Activated effector memory CD4-positive, alpha-beta T cell treated with anti-CD3 and anti-CD28 coated beads, Interleukin-2, amount 50 U/mL, for 16 hours (primary cell): ENCODE data around the gene FAM81B.
"Not testable (repeated sequence)": the region's sequence is repeated elsewhere in the genome, so short reads cannot be mapped to it uniquely, and the experiment has no call there.

Experiments used
- DNase-seq: peaks from one replicate; pipeline ENCODE4 v3.0.0-alpha.2; 2020

FAM81B gene, protein sequence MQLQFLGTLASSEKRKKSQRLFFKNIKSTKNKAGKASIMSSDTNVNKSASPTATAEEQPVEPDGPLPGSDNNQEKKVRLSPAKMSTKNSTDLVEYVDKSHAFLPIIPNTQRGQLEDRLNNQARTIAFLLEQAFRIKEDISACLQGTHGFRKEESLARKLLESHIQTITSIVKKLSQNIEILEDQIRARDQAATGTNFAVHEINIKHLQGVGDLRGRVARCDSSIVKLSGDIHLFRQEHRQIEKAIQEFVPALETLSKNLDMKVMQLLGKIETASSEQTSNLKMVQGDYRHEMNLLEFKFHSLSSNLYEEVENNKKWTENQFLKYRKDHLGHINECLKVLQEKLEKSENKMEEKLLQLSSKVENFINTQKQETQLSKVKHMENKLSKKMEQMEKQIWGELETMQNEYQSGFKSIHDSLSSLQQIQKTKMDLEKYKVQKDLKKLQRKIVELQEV

GRCh38 chr5:95390812-95391492 is at the start of gene FAM81B:
TSS of gene FAM81B (plus strand) at chr5:95391366. CDS start at chr5:95391390, 24 bp downstream.
- DNase-seq = no peak

DNA sequence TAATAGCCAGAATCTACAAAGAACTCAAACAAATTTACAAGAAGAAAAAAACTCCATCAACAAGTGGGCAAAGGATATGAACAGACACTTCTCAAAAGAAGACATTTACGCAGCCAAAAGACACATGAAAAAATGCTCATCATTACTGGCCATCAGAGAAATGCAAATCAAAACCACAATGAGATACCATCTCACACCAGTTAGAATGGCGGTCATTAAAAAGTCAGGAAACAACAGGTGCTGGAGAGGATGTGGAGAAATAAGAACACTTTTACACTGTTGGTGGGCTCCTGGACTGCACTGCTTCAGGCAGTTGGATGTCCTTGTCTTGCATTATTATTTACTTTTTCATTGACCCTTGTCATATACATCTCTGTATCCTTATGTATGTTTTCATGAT is 49.7 kb upstream of the FAM81B start:
- not testable (repeated sequence) for DNase-seq

DNA sequence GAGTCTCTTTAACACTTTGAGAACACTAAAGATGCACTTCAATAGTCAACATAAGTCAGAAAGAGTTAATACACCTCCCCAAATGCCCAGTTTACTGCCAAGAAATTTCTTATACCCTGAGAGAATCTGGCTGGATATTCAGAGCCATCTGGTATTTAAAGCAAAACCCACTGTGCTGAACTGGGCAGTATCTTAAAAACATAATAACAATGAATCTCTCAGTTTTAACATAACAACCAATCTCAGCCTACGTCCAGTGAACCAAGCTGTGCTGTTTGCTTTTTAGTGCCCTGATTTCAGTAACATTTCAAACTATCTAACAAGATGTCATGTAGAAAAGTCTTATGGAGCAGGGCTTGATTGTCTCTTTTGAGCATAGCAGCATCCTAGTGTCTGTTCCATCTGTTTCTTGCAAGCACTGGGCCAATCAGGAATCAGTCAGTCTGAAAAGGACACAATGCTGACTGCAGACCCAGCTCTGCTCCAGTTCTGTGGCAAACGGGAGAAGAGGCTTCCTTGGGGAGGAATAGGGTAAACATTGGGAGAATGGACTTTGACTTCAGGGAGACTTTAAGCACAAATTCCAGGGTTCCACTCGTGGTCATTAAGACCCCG is 43.6 kb upstream of the FAM81B start:
- DNase-seq = no peak

GRCh38 chr5:95350631-95351030 is 40.5 kb upstream of the FAM81B start:
- DNase-seq = no peak

DNA sequence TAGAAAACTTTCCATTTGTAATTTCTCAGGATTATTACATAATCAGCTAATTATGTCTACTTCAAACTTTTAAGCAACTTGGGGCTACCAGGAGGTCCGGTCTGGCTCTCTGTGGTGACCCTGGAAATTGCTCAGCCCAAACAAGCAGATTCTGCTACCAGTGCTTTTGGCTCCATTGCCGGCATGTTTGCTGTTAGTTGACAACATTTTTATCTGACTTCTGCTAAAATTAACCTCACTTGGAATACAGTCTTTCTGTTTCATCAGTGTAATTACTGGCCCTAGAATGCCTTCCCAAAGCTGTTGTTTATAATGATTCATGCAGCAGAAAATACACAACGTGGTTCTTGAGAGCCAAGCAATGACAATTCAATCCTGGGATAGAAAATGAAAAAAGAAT is 38.5 kb upstream of the FAM81B start:
- DNase-seq = no peak

DNA sequence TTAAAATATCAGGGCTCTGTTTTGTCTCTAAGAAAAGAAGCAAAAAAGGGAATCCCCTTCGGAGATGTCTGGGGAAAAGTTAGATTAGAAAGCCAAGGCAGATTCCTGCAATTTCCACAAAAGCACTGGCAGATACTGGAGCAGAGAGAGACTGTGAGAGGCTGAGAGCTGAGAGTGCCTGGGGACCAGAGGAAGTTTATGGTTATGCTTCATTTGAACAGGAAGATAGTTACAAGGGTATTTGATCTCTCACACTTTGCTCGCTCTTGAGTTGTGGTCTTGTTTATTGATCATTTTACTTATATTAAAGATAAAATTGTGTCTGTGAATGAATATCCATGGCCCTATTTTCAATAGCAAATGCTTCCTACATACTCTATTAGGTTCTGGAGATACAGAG is 32.8 kb upstream of the FAM81B start:
- no peak for DNase-seq

DNA sequence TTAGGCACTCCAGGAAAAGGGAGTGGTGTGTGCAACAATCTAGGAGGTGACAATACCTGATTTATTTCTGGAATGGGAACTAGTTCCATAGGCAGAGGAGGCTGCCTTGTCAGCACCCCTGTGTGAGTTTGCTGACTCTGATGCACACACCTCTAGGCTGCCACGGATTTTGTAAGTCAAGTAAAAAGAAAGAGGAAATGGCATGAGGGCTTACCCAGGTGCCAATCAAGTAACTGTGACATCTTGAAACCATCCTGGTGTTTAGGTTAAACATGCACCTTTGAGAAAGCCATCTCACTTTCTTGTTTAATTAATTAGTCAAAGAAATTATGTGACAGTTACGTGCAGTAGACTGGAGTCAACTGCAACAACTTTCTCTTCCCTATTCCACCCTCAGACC is 32.3 kb upstream of the FAM81B start:
- DNase-seq = no peak

DNA sequence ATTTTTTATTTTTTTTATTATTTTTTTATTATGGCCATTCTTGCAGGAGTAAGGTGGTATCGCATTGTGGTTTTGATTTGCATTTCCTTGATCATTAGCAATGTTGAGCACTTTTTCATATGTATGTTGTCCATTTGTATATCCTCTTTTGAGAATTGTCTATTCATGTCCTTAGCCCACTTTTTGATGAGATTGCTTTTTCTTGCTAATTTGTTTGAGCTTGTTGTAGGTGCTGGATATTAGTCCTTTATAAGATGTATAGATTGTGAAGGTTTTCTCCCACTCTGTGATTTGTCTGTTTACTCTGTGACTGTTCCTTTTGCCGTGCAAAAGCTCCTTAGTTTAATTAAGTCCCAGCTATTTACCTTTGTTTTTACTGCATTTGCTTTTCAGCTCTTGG is 30.5 kb upstream of the FAM81B start:
- not testable (repeated sequence) for DNase-seq

DNA sequence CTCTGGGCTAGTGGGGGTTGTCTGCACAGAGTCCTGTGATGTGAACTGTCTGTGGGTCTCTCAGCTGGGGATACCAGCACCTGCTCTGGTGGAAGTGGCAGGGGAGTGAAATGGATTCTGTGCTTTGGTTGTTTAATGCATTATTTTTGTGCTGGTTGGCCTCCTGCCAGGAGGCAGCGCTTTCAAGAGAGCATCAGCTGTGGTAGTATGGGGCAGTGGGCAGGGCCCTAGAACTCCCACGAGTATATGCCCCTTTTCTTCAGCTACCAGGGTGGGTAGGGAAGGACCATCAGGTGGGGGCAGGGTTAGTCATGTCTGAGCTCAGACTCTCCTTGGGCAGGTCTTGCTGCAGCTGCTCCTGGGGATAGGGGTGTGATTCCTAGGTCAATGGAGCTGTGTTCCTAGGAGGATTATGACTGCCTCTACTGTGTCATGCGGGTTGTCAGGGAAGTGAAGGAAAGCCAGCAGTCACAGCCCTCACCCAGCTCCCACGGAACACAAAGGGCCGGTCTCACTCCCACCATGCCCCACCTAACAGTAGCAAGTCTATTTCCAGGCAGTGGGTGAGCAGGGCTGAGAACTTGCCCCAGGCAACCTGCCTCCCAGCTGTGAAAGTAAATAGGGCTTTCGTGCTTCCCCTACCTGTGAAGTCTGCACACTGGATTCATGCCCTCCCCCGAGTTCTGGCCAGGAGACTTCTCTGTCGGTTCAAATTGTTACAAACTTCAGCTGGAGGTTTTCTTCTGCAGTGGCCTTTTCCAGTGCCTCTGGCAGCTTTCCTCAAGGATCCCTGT is 25.7 kb upstream of the FAM81B start:
- no peak for DNase-seq

DNA sequence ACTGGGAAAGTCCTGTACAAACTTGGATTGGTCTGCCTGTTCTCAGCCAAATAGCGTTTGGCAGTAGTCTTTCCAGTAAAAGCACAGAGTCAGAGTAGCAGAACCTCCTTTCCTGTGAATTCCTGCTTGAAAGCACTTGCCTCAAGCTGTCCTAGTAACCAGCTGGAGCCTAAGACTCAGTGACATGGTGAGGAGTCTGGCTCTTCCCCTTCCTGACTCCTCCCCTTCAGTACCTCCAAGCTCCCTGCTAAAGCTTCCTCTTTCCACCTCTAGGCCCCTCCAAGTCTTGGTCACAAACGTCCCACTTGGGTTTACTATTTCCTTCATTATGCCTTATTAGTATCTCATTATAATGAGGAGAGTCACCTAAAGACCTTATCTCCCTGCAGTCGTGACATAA is 21.4 kb upstream of the FAM81B start:
- DNase-seq = no peak

DNA sequence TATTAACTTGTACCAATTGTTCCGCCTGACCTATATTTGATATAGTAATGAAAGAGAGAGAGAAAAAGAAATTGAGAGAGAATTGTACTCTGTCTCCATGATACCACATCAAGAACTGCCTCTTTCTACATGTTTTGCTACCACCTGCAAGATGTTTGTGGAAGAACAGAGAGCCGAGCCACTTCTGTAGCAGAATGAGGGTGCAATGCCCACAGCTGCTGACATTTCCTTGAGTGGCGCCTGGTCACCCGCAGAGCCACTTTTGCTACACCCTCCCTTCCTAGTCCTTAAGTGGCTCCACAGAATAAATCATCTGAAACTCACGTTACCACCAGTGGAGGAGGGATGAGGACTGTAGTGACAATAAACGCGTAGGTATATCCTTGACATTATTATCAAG is 17.1 kb upstream of the FAM81B start:
- DNase-seq = no peak

DNA sequence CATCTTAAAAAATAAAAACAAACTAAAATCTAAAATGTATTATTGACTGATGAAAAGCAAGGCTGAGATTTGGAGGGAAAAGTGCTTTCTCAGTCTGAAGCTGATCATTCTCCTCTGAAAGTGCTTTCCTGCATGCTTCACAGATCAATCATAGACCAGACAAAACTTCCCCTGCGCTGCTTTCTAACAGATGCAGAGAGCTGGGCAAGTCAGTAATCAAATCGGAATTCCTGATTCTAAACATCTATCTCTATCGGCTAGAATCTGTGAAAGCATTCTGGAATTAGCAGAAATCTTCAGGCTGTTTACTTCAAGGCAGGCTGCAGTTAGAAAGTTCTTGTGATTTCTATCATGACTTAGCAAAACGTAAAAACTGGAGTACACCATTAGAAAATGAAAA is 15.6 kb upstream of the FAM81B start:
- DNase-seq = no peak

DNA sequence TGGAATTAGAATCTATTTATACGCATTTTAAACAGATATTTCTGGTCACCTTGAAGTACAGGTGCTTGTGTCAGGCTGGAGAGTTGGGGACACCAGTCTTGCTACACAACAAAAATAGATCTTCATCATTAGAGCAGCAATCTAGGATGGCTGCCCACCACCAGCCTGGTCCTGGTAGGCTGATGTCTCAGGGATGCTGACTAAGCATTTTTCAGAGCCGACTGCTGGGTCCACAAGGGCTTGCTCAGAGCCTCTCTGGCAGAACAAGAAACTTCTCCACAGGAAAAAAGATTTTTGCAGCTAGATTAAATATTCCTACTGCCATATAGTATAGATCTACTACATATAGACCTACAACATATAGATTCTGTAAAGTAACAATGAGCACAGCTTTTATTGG is 12.0 kb upstream of the FAM81B start:
- no peak for DNase-seq

- no peak for DNase-seq
Measured at GRCh38 chr5:95380103-95380628, 11.0 kb upstream of the FAM81B start.

- no peak for DNase-seq
Measured at GRCh38 chr5:95382801-95383200, 8.4 kb upstream of the FAM81B start.

DNA sequence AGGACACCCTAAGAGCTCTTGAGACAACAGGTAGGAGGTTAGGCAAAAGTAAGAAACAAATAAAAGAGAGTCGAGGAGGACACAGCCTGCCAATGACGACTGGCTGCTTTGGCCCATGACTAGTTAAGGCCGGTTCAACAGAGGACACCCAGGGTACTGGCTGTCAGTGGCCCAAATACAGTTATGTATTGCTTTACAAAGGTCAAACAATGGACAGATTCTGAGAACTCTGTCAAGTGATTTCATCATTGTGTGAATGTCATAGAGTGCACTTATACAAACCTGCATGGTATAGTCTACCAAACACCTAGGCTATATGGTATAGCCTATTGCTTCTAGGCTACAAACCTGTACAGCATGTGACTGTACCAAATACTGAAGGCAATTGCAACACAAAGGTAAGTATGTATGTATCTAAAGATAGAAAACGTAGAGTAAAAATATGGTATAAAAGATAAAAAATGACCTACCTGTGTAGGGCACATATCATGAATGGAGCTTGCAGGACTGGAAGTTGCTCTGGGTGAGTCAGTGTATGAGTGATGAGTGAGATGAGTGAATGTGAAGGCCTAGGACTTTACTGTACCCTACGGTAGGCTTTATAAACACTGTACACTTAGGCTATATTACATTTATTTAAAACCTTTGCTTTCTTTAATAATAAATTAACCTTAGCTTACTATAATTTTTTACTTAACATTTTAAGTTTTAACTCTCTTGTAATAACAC is 6.5 kb upstream of the FAM81B start:
- no peak for DNase-seq

GRCh38 chr5:95385334-95385733 is 5.8 kb upstream of the FAM81B start:
- no peak for DNase-seq

GRCh38 chr5:95391965-95392364 is 799 bp downstream of the FAM81B start:
- not testable (repeated sequence) for DNase-seq

DNA sequence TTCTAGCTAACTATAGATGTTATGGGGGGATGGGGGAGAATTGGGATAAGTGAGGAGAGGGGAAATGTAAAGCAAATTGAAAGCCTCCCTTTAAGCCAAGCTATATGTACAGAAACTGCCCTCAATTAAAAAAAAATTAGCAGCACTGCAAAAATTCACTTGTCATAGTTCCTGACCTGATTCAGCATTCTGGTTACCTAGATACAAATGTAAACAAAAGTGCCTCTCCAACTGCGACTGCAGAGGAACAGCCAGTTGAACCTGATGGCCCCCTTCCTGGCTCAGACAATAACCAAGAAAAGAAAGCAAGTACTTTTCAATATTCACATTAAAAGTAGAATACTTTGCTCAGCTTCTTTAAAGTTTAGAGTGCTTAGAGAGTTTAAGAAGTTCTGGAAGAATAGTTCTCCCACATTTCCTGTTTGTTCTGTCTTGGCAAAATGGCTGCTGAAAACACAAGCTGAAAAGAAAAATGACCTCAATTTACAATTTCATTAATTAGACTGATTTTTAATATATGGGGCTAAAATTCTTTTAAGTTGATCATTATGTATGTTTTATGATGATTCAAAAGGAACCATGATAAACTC is 1.5 kb downstream of the FAM81B start:
- DNase-seq = no peak

GRCh38 chr5:95393279-95393678 is 2.1 kb downstream of the FAM81B start:
- no peak for DNase-seq

GRCh38 chr5:95398989-95399388 is 7.8 kb downstream of the FAM81B start:
- DNase-seq = no peak

DNA sequence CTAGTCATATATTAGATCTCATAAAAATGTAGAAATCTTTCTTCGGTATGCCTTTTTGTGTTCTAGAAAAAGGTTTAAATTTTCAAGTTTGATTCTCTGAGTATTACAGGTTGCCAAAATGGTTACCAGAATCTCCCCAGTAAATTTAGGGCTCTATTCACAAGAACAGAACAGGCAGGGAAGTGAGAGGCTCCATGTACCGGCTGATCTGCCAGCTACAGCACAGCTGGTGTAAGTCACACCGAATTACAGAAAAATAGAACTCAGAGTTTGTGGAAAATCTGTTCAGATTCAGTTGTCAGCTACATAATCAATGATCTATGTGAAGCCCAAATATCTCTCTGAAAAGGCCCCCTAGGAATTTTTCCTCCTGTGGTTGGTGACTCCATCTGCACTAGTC is 10.5 kb downstream of the FAM81B start:
- DNase-seq = no peak
